Mucosa of descending colon (tissue), 3 donors: ENCODE results near the gene CPPED1. TPM values are rescaled to one million over a fixed set of nuclear protein-coding genes. Genes with fewer than 3 reads are reported as not detected.

Source experiments
- ATAC-seq: fragments of 200-7000 bp; cut with Tn5 transposase; one replicate; pipeline ENCODE4 v1.9.1; 2020; ENCODE audit warnings: mild to moderate bottlenecking, moderate library complexity
- DNase-seq, 3 donors: peaks; one replicate each; pipeline ENCODE4 v3.0.0-alpha.2; 2020
- H3K36me3 ChIP-seq: fragments of 200-600 bp; one replicate; pipeline ENCODE4 v1.8.0; 2021; ENCODE audit warnings: low read depth, mild to moderate bottlenecking
- H3K4me1 ChIP-seq: fragments of 200-600 bp; one replicate; pipeline ENCODE4 v1.8.0; 2021; ENCODE audit warnings: low read depth, mild to moderate bottlenecking
- H3K4me3 ChIP-seq: fragments of 200-600 bp; one replicate; pipeline ENCODE4 v1.8.0; 2021; ENCODE audit warnings: mild to moderate bottlenecking
- H3K9me3 ChIP-seq: fragments of 200-600 bp; one replicate; pipeline ENCODE4 v1.8.0; 2021; ENCODE audit warnings: mild to moderate bottlenecking
- CTCF ChIP-seq: fragments of 200-600 bp; IDR thresholded peaks from one replicate; pipeline ENCODE4 v1.8.0; 2022; ENCODE audit warnings: antibody characterized with exemption, mild to moderate bottlenecking
- intact Hi-C, 2 donors: fragments of 100-400 bp; cut with DNase I in 1 of 2; cut with micrococcal nuclease in 1 of 2; formaldehyde crosslinking; loops; one replicate each; pipeline versions ENCODE4 v1.11.0 to v1.11.1; 2022; cut with DNase I, micrococcal nuclease
- total RNA-seq, 3 donors: library from RNA; stranded (reverse); fragmentation: NEBNext Ultra II Directional in 2 of 3; extraction: Animal tissue kit (Norgen Biotek cat#: 25700) in 2 of 3; gene quantifications; one replicate each; pipeline versions ENCODE4 v1.2.1 to v1.2.4, GENCODE V29; 2021 to 2023
- donor health status: DM: no; HTN: no; CAD: no; lungs with moderate emphysema.
- donor health status: DM: no; HTN: no; CAD: no.
- donor health status: DM: no; HTN: yes; CAD: no.

CPPED1 gene
- total RNA-seq, 3 donors from 2014 or later: 18.9 to 25.0 (median 23.4) TPM

- H3K4me3 ChIP-seq: no peak overlapping the region
- no peak for DNase-seq
- no peaks in the 10 kb centered on the region for H3K36me3 ChIP-seq
- no peak for TF ChIP-seq CTCF
- no peak for ATAC-seq
- peaks cover 10% of the 10 kb centered on the region for H3K9me3 ChIP-seq
- H3K4me1 ChIP-seq: no peaks in the 10 kb centered on the region
- intact Hi-C loops: no loop called here
Observed at GRCh38 chr16:12672986-12673385, 130.7 kb downstream of the CPPED1 start.

- ATAC-seq (no peak), DNase-seq (no peak)
- Histone ChIP-seq H3K4me3 (no peak overlapping the region), H3K4me1 (no peaks in the 10 kb centered on the region), H3K36me3 (no peaks in the 10 kb centered on the region), H3K9me3 (peaks cover 14% of the 10 kb centered on the region)
- intact Hi-C loops: no loop called here
- no peak for TF ChIP-seq CTCF
Observed at GRCh38 chr16:12669908-12670307, 133.8 kb downstream of the CPPED1 start.

GRCh38 chr16:12667909-12668308 is 135.8 kb downstream of the CPPED1 start:
- intact Hi-C loops: no loop called here
- Histone ChIP-seq H3K9me3 (peaks cover 14% of the 10 kb centered on the region), H3K4me1 (no peaks in the 10 kb centered on the region), H3K36me3 (no peaks in the 10 kb centered on the region), H3K4me3 (no peak overlapping the region)
- no peak for TF ChIP-seq CTCF
- no peak for ATAC-seq
- no peak for DNase-seq

GRCh38 chr16:12664164-12664733 is 139.4 kb downstream of the CPPED1 start:
- no peak for TF ChIP-seq CTCF
- ATAC-seq (no peak), DNase-seq (no peak)
- no peaks in the 10 kb centered on the region for H3K4me1 ChIP-seq
- H3K4me3 ChIP-seq: no peak overlapping the region
- H3K9me3 ChIP-seq: peaks cover 14% of the 10 kb centered on the region
- intact Hi-C loops: no loop called here
- H3K36me3 ChIP-seq: no peaks in the 10 kb centered on the region

DNA sequence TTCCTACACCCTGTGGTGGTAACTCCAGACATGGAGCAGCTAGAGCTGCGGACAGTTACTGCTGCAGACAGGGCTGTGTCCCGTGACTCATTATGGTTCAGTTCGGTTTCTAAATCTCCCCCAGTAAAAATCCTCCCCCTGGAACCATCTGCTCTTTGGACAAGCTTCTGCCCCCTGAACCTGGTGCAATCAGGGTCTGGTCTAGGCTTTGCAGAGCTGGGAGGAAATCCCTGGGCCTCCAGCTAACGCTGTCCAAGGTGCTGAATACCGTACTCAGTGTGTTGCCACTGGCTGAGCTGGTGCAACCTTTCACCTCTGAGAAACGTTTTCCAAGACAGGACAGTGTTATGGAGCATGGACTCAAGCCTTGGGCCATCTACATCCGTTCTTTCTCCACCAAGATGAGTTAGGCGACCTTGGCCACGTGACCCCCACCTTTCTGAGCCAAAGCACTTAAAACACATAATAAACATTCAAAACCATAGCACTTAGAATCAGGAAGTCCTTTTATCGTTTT is 142.0 kb downstream of the CPPED1 start:
- H3K9me3 ChIP-seq: peaks cover 7% of the 10 kb centered on the region
- ATAC-seq: peak; percentile 44

More for the DNA sequence above, 142.0 kb downstream of the CPPED1 start:
- DNase-seq: peak in 1 of 3 donors; percentile 48
- no peaks in the 10 kb centered on the region for H3K36me3 ChIP-seq
- intact Hi-C loops: no loop called here
- H3K4me1 ChIP-seq: no peaks in the 10 kb centered on the region
- TF ChIP-seq CTCF: no peak
- H3K4me3 ChIP-seq: no peak overlapping the region
